GM12878 (cell line): Measurements from ENCODE around the gene PRRX2. TPM values are rescaled to one million over a fixed set of nuclear protein-coding genes. Genes with fewer than 3 reads are reported as not detected.

Experiments
- BCLAF1 ChIP-seq: fragments of 450-650 bp; IDR thresholded peaks from 2 replicates; pipeline ENCODE4 v1.6.1; 2017; ENCODE audit warnings: antibody characterized with exemption, mild to moderate bottlenecking, moderate library complexity
- CHD2 ChIP-seq: IDR thresholded peaks from 2 replicates; pipeline ENCODE4 v1.6.1; 2011; ENCODE audit warnings: low read depth, low read length, improper control_type of control experiment, borderline replicate concordance
- ETV6 ChIP-seq, 2 experiments: fragments of 450-650 bp in 1 of 2; IDR thresholded peaks in 1 of 2; conservative IDR thresholded peaks in 1 of 2; 2 replicates each; pipeline ENCODE4 v1.6.1; 2014; ENCODE audit warnings: antibody characterized with exemption in 1 of 2, borderline replicate concordance in 1 of 2, low read depth in 1 of 2, mild to moderate bottlenecking in 1 of 2, moderate library complexity in 1 of 2
- HSF1 ChIP-seq: fragments of 150-350 bp; IDR thresholded peaks from 2 replicates; pipeline ENCODE4 v1.6.1; 2014; ENCODE audit warnings: mild to moderate bottlenecking, low read depth, low read length
- IRF5 ChIP-seq: fragments of 450-650 bp; IDR thresholded peaks from 2 replicates; pipeline ENCODE4 v1.6.1; 2017; ENCODE audit warnings: borderline replicate concordance
- PML ChIP-seq: IDR thresholded peaks from 2 replicates; pipeline ENCODE4 v1.6.1; 2012; ENCODE audit warnings: low read length, inconsistent platforms
- SIN3A ChIP-seq: IDR thresholded peaks from 2 replicates; pipeline ENCODE4 v1.6.1; 2012; ENCODE audit warnings: low read depth, low read length, improper control_type of control experiment
- ZNF384 ChIP-seq: IDR thresholded peaks from 2 replicates; pipeline ENCODE4 v1.6.1; 2012; ENCODE audit warnings: low read depth, mild to moderate bottlenecking, low read length, improper control_type of control experiment, borderline replicate concordance
- polyA plus RNA-seq, 11 experiments: library from polyadenylated mRNA; depleted of rRNA in 4 of 11; unstranded in 6 of 11; stranded (reverse) in 5 of 11; fragments of >200 nt; fragmentation: Nextera tagmentation in 4 of 11; fragmentation: Illumina TruSeq in 1 of 11; extraction: Ambion mirVana in 4 of 11; extraction: Trizol in 1 of 11; gene quantifications; 1 replicate in 1 of 11; 2 replicates in 10 of 11; pipeline versions ENCODE4 v1.2.1 to v1.2.3, GENCODE V29; 2011 to 2016; ENCODE audit warnings: inconsistent platforms in 2 of 11, missing spikeins in 2 of 11, low read depth in 1 of 11
- total RNA-seq, 4 experiments: library from RNA; depleted of rRNA in 3 of 4; stranded (reverse); fragments of >200 nt in 3 of 4; fragmentation: Illumina TruSeq in 1 of 4; extraction: Trizol in 1 of 4; gene quantifications; 2 replicates each; pipeline versions ENCODE4 v1.2.1 to v1.2.3, GENCODE V29; 2013 to 2021
- TF ChIP-seq, protein P1 (sequence below): IDR thresholded peaks from 2 replicates; pipeline ENCODE4 v1.6.1; 2011; ENCODE audit warnings: borderline replicate concordance, low read depth, mild to moderate bottlenecking, moderate library complexity, low read length; ENCODE audit not compliant: insufficient read depth, poor library complexity, severe bottlenecking

The PRRX2 gene
- total and polyA plus RNA-seq, 10 of the 15 experiments (the other 5 are each of a cell fraction or from before 2014, with no cell fraction given), result not detected

GRCh38 chr9:129720181-129720864 is 54.9 kb downstream of the PRRX2 start (continued):
- TF ChIP-seq BCLAF1, result no peak
- no peak for TF ChIP-seq ZNF384
- TF ChIP-seq, protein P1, sequence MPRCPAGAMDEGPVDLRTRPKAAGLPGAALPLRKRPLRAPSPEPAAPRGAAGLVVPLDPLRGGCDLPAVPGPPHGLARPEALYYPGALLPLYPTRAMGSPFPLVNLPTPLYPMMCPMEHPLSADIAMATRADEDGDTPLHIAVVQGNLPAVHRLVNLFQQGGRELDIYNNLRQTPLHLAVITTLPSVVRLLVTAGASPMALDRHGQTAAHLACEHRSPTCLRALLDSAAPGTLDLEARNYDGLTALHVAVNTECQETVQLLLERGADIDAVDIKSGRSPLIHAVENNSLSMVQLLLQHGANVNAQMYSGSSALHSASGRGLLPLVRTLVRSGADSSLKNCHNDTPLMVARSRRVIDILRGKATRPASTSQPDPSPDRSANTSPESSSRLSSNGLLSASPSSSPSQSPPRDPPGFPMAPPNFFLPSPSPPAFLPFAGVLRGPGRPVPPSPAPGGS, result peak; percentile 14
- TF ChIP-seq PML, result no peak
- no peak for TF ChIP-seq IRF5
- no peak for TF ChIP-seq CHD2
- TF ChIP-seq SIN3A, result no peak
- TF ChIP-seq HSF1, result no peak
- no peak for TF ChIP-seq ETV6 (conservative IDR thresholded peaks at IDR 0.05 in 1 of 2, IDR thresholded peaks at IDR 0.05 in 1 of 2; ENCODE audit: borderline replicate concordance in 1 of 2, low read depth in 1 of 2)
